Amygdala (tissue), 56 donors: ENCODE measurements around the gene AGAP5.
"Not testable (repeated sequence)": the region's sequence is repeated elsewhere in the genome, so short reads cannot be mapped to it uniquely, and the experiment has no call there.

Experiments used
- DNase-seq, 56 donors: peaks; one replicate each; lab custom pipeline; 2025; lab: John Stamatoyannopoulos, UW

Gene AGAP5

GRCh38 chr10:73715179-73716156 lies 17.6 kb upstream of the AGAP5 start:
- DNase-seq, result not testable (repeated sequence)

- not testable (repeated sequence) for DNase-seq
Measured at GRCh38 chr10:73714483-73714882, 16.6 kb upstream of the AGAP5 start.

GRCh38 chr10:73713912-73714311 lies 16.0 kb upstream of the AGAP5 start:
- DNase-seq, result not testable (repeated sequence)

- DNase-seq, result peak in 4 of 56 donors; percentile 10 to 39 (median 14)
Measured at GRCh38 chr10:73711683-73712082, 13.8 kb upstream of the AGAP5 start.

GRCh38 chr10:73708122-73708521 lies 10.2 kb upstream of the AGAP5 start:
- DNase-seq, result not testable (repeated sequence)

GRCh38 chr10:73707628-73708027 lies 9.7 kb upstream of the AGAP5 start:
- DNase-seq, result not testable (repeated sequence)

- DNase-seq, result not testable (repeated sequence)
Measured at GRCh38 chr10:73706488-73706887, 8.6 kb upstream of the AGAP5 start.

- DNase-seq, result not testable (repeated sequence)
Measured at GRCh38 chr10:73705506-73706072, 7.7 kb upstream of the AGAP5 start.

- not testable (repeated sequence) for DNase-seq
Measured at GRCh38 chr10:73703924-73704323, 6.0 kb upstream of the AGAP5 start.

- DNase-seq, result not testable (repeated sequence)
Measured at GRCh38 chr10:73698819-73699218, 910 bp upstream of the AGAP5 start.

GRCh38 chr10:73695302-73695701 lies 2.6 kb downstream of the AGAP5 start:
- not testable (repeated sequence) for DNase-seq

- not testable (repeated sequence) for DNase-seq
Measured at GRCh38 chr10:73690755-73691154, 7.2 kb downstream of the AGAP5 start.

GRCh38 chr10:73689596-73689995 lies 8.3 kb downstream of the AGAP5 start:
- DNase-seq, result not testable (repeated sequence)

- DNase-seq, result not testable (repeated sequence)
Measured at GRCh38 chr10:73687641-73688040, 10.3 kb downstream of the AGAP5 start.

GRCh38 chr10:73674546-73674945 lies 23.4 kb downstream of the AGAP5 start:
- DNase-seq, result not testable (repeated sequence)

- DNase-seq, result not testable (repeated sequence)
Measured at GRCh38 chr10:73668378-73668777, 29.5 kb downstream of the AGAP5 start.

GRCh38 chr10:73666153-73666809 lies 31.6 kb downstream of the AGAP5 start:
- not testable (repeated sequence) for DNase-seq

GRCh38 chr10:73665581-73665980 lies 32.3 kb downstream of the AGAP5 start:
- not testable (repeated sequence) for DNase-seq

GRCh38 chr10:73664156-73665040 lies 33.5 kb downstream of the AGAP5 start:
- DNase-seq, result not testable (repeated sequence)

- not testable (repeated sequence) for DNase-seq
Measured at GRCh38 chr10:73663621-73664020, 34.3 kb downstream of the AGAP5 start.
